ENCODE results near the gene REEP1.

Gene REEP1

GRCh38 chr2:86260978-86261377 is 76.4 kb downstream of the REEP1 start:
- no peak overlapping the region for H3K4me2 ChIP-seq (ENCODE audit: insufficient read depth, low read length, poor library complexity, severe bottlenecking)
- H4K8ac ChIP-seq (ENCODE audit: low read depth, low read length) = no peak overlapping the region
- no peak overlapping the region for H4K91ac ChIP-seq (ENCODE audit: low read depth, low read length, poor library complexity)
- H3K4me3 ChIP-seq (ENCODE audit: low read length in 2 of 2) = no peak overlapping the region
- no CpG with 5 or more reads among the region's 2 CpGs for WGBS, 2 donors (ENCODE audit: extremely low coverage in 2 of 2, insufficient read length in 2 of 2, insufficient replicate concordance in 1 of 2)
- no peaks in the 10 kb centered on the region for H3K4me1 ChIP-seq (ENCODE audit: control insufficient read depth in 2 of 2, insufficient read depth in 1 of 2, low read depth in 1 of 2, low read length in 2 of 2)
- no peak overlapping the region for H3K9ac ChIP-seq (ENCODE audit: low read depth, low read length, poor library complexity)
- no peaks in the 10 kb centered on the region for H3K36me3 ChIP-seq (replicated peaks in 1 of 2; ENCODE audit: control insufficient read depth in 2 of 2, insufficient read depth in 2 of 2, low read length in 2 of 2)
- H2AK5ac ChIP-seq (ENCODE audit: low read depth, low read length) = no peak overlapping the region
- no peak overlapping the region for H3K14ac ChIP-seq (ENCODE audit: low read length)
- no peak for DNase-seq (ENCODE audit: low spot score)
- no peak overlapping the region for H3K4ac ChIP-seq (ENCODE audit: low read length)
- no peak overlapping the region for H2AFZ ChIP-seq (ENCODE audit: low read length)
- H2BK15ac ChIP-seq (ENCODE audit: low read length) = no peak overlapping the region
- no peak overlapping the region for H2BK12ac ChIP-seq (ENCODE audit: low read length)
- H3K27ac ChIP-seq (replicated peaks; ENCODE audit: low read length) = no peak overlapping the region
- peaks cover 0 to 2% (median 0%) of the 10 kb centered on the region in 3 experiments for H3K27me3 ChIP-seq (ENCODE audit: control insufficient read depth in 3 of 3, insufficient read depth in 3 of 3, low read depth in 1 of 3, low read length in 3 of 3)
- no peak overlapping the region for H3K23ac ChIP-seq (ENCODE audit: low read depth, low read length, poor library complexity)
- no peaks in the 10 kb centered on the region for H3K79me1 ChIP-seq (ENCODE audit: low read depth, low read length)
- no peak overlapping the region for H2BK120ac ChIP-seq (ENCODE audit: low read depth, low read length)
- no peak overlapping the region for H3K18ac ChIP-seq (ENCODE audit: low read length)
- no peaks in the 10 kb centered on the region for H3K9me3 ChIP-seq (replicated peaks in 1 of 2; ENCODE audit: control insufficient read depth in 2 of 2, insufficient read depth in 1 of 2, low read depth in 1 of 2, low read length in 2 of 2)
- H2BK5ac ChIP-seq (ENCODE audit: low read length) = no peak overlapping the region

GRCh38 chr2:86258106-86258505 is 79.3 kb downstream of the REEP1 start:
- H2BK12ac ChIP-seq (ENCODE audit: low read length) = no peak overlapping the region
- no peaks in the 10 kb centered on the region for H3K36me3 ChIP-seq (replicated peaks in 1 of 2; ENCODE audit: control insufficient read depth in 2 of 2, insufficient read depth in 2 of 2, low read length in 2 of 2)
- no peak overlapping the region for H3K4me2 ChIP-seq (ENCODE audit: insufficient read depth, low read length, poor library complexity, severe bottlenecking)
- no peak overlapping the region for H4K91ac ChIP-seq (ENCODE audit: low read depth, low read length, poor library complexity)
- no peak overlapping the region for H3K23ac ChIP-seq (ENCODE audit: low read depth, low read length, poor library complexity)
- no peaks in the 10 kb centered on the region for H3K9me3 ChIP-seq (replicated peaks in 1 of 2; ENCODE audit: control insufficient read depth in 2 of 2, insufficient read depth in 1 of 2, low read depth in 1 of 2, low read length in 2 of 2)
- no peak overlapping the region for H3K27ac ChIP-seq (replicated peaks; ENCODE audit: low read length)
- H3K18ac ChIP-seq (ENCODE audit: low read length) = no peak overlapping the region
- no peak overlapping the region for H2BK120ac ChIP-seq (ENCODE audit: low read depth, low read length)
- H2AFZ ChIP-seq (ENCODE audit: low read length) = no peak overlapping the region
- H3K79me1 ChIP-seq (ENCODE audit: low read depth, low read length) = no peaks in the 10 kb centered on the region
- no peak overlapping the region for H3K9ac ChIP-seq (ENCODE audit: low read depth, low read length, poor library complexity)
- H2BK15ac ChIP-seq (ENCODE audit: low read length) = no peak overlapping the region
- no peak overlapping the region for H2BK5ac ChIP-seq (ENCODE audit: low read length)
- H3K4ac ChIP-seq (ENCODE audit: low read length) = no peak overlapping the region
- H2AK5ac ChIP-seq (ENCODE audit: low read depth, low read length) = no peak overlapping the region
- no peak for DNase-seq (ENCODE audit: low spot score)
- H3K27me3 ChIP-seq (ENCODE audit: control insufficient read depth in 3 of 3, insufficient read depth in 3 of 3, low read depth in 1 of 3, low read length in 3 of 3) = peaks cover 0 to 2% (median 0%) of the 10 kb centered on the region in 3 experiments
- no CpG with 5 or more reads among the region's 2 CpGs for WGBS, 2 donors (ENCODE audit: extremely low coverage in 2 of 2, insufficient read length in 2 of 2, insufficient replicate concordance in 1 of 2)
- no peak overlapping the region for H3K4me3 ChIP-seq (ENCODE audit: low read length in 2 of 2)
- no peak overlapping the region for H4K8ac ChIP-seq (ENCODE audit: low read depth, low read length)
- H3K14ac ChIP-seq (ENCODE audit: low read length) = no peak overlapping the region
- peaks cover 4 to 6% of the 10 kb centered on the region in 2 donors for H3K4me1 ChIP-seq (ENCODE audit: control insufficient read depth in 2 of 2, insufficient read depth in 1 of 2, low read depth in 1 of 2, low read length in 2 of 2)

- no peak overlapping the region for H2BK12ac ChIP-seq (ENCODE audit: low read length)
- no peak overlapping the region for H3K4ac ChIP-seq (ENCODE audit: low read length)
- no peak overlapping the region for H3K27ac ChIP-seq (replicated peaks; ENCODE audit: low read length)
- no peak overlapping the region for H2BK120ac ChIP-seq (ENCODE audit: low read depth, low read length)
- H2BK5ac ChIP-seq (ENCODE audit: low read length) = no peak overlapping the region
- H3K79me1 ChIP-seq (ENCODE audit: low read depth, low read length) = no peaks in the 10 kb centered on the region
- H4K8ac ChIP-seq (ENCODE audit: low read depth, low read length) = no peak overlapping the region
- H3K23ac ChIP-seq (ENCODE audit: low read depth, low read length, poor library complexity) = no peak overlapping the region
- no peak overlapping the region for H3K9ac ChIP-seq (ENCODE audit: low read depth, low read length, poor library complexity)
- H3K36me3 ChIP-seq (replicated peaks in 1 of 2; ENCODE audit: control insufficient read depth in 2 of 2, insufficient read depth in 2 of 2, low read length in 2 of 2) = no peaks in the 10 kb centered on the region
- H2AFZ ChIP-seq (ENCODE audit: low read length) = no peak overlapping the region
- no peak overlapping the region for H3K4me2 ChIP-seq (ENCODE audit: insufficient read depth, low read length, poor library complexity, severe bottlenecking)
- peaks cover 0 to 2% (median 0%) of the 10 kb centered on the region in 3 experiments for H3K27me3 ChIP-seq (ENCODE audit: control insufficient read depth in 3 of 3, insufficient read depth in 3 of 3, low read depth in 1 of 3, low read length in 3 of 3)
- H3K18ac ChIP-seq (ENCODE audit: low read length) = no peak overlapping the region
- H2AK5ac ChIP-seq (ENCODE audit: low read depth, low read length) = no peak overlapping the region
- H3K14ac ChIP-seq (ENCODE audit: low read length) = no peak overlapping the region
- no peak overlapping the region for H3K4me3 ChIP-seq (ENCODE audit: low read length in 2 of 2)
- no peaks in the 10 kb centered on the region for H3K9me3 ChIP-seq (replicated peaks in 1 of 2; ENCODE audit: control insufficient read depth in 2 of 2, insufficient read depth in 1 of 2, low read depth in 1 of 2, low read length in 2 of 2)
- no peak overlapping the region for H2BK15ac ChIP-seq (ENCODE audit: low read length)
- whole genome bisulfite sequencing, 2 donors (ENCODE audit: extremely low coverage in 2 of 2, insufficient read length in 2 of 2, insufficient replicate concordance in 1 of 2) = no CpG with 5 or more reads among the region's 3 CpGs
- H4K91ac ChIP-seq (ENCODE audit: low read depth, low read length, poor library complexity) = no peak overlapping the region
- DNase-seq (ENCODE audit: low spot score) = no peak
- H3K4me1 ChIP-seq (ENCODE audit: control insufficient read depth in 2 of 2, insufficient read depth in 1 of 2, low read depth in 1 of 2, low read length in 2 of 2) = peaks cover 4 to 6% of the 10 kb centered on the region in 2 donors
Observed at GRCh38 chr2:86256982-86257381, 80.4 kb downstream of the REEP1 start.

- H3K4me3 ChIP-seq (ENCODE audit: low read length in 2 of 2) = no peak overlapping the region
- H2BK120ac ChIP-seq (ENCODE audit: low read depth, low read length) = no peak overlapping the region
- no peak overlapping the region for H2BK15ac ChIP-seq (ENCODE audit: low read length)
- no peak overlapping the region for H2AK5ac ChIP-seq (ENCODE audit: low read depth, low read length)
- no peak for DNase-seq (ENCODE audit: low spot score)
- H4K8ac ChIP-seq (ENCODE audit: low read depth, low read length) = no peak overlapping the region
- no peaks in the 10 kb centered on the region for H3K9me3 ChIP-seq (replicated peaks in 1 of 2; ENCODE audit: control insufficient read depth in 2 of 2, insufficient read depth in 1 of 2, low read depth in 1 of 2, low read length in 2 of 2)
- H3K18ac ChIP-seq (ENCODE audit: low read length) = no peak overlapping the region
- no peak overlapping the region for H3K9ac ChIP-seq (ENCODE audit: low read depth, low read length, poor library complexity)
- H2BK12ac ChIP-seq (ENCODE audit: low read length) = no peak overlapping the region
- H2AFZ ChIP-seq (ENCODE audit: low read length) = no peak overlapping the region
- H4K91ac ChIP-seq (ENCODE audit: low read depth, low read length, poor library complexity) = no peak overlapping the region
- H3K36me3 ChIP-seq (replicated peaks in 1 of 2; ENCODE audit: control insufficient read depth in 2 of 2, insufficient read depth in 2 of 2, low read length in 2 of 2) = no peaks in the 10 kb centered on the region
- H3K4ac ChIP-seq (ENCODE audit: low read length) = no peak overlapping the region
- H3K79me1 ChIP-seq (ENCODE audit: low read depth, low read length) = no peaks in the 10 kb centered on the region
- peaks cover 4 to 6% of the 10 kb centered on the region in 2 donors for H3K4me1 ChIP-seq (ENCODE audit: control insufficient read depth in 2 of 2, insufficient read depth in 1 of 2, low read depth in 1 of 2, low read length in 2 of 2)
- no peak overlapping the region for H2BK5ac ChIP-seq (ENCODE audit: low read length)
- no peak overlapping the region for H3K14ac ChIP-seq (ENCODE audit: low read length)
- H3K27me3 ChIP-seq (ENCODE audit: control insufficient read depth in 3 of 3, insufficient read depth in 3 of 3, low read depth in 1 of 3, low read length in 3 of 3) = peaks cover 0 to 2% (median 0%) of the 10 kb centered on the region in 3 experiments
- H3K27ac ChIP-seq (replicated peaks; ENCODE audit: low read length) = no peak overlapping the region
- no CpG with 5 or more reads among the region's 4 CpGs for WGBS, 2 donors (ENCODE audit: extremely low coverage in 2 of 2, insufficient read length in 2 of 2, insufficient replicate concordance in 1 of 2)
- no peak overlapping the region for H3K4me2 ChIP-seq (ENCODE audit: insufficient read depth, low read length, poor library complexity, severe bottlenecking)
- H3K23ac ChIP-seq (ENCODE audit: low read depth, low read length, poor library complexity) = no peak overlapping the region
Observed at GRCh38 chr2:86256300-86256699, 81.1 kb downstream of the REEP1 start.
